Immature natural killer cell (primary cell): ENCODE results near the gene NME5. TPM values are rescaled to one million over a fixed set of nuclear protein-coding genes. Genes with fewer than 3 reads are reported as not detected.
"Not testable (repeated sequence)": the region's sequence is repeated elsewhere in the genome, so short reads cannot be mapped to it uniquely, and the experiment has no call there.

Source experiments
- DNase-seq, 3 donors: peaks; one replicate each; pipeline ENCODE4 v3.0.0; 2022; ENCODE audit warnings: mixed read lengths in 1 of 3
- H3K27ac Mint-ChIP-seq, 6 donors: one replicate each; pipeline ENCODE4 v1.8.0; 2020; ENCODE audit warnings: mixed read lengths in 6 of 6, mild to moderate bottlenecking in 5 of 6, inconsistent platforms in 4 of 6, moderate library complexity in 3 of 6
- H3K27me3 Mint-ChIP-seq, 3 donors: one replicate each; pipeline ENCODE4 v1.8.0; 2020 to 2021; ENCODE audit warnings: low read depth in 3 of 3, mild to moderate bottlenecking in 3 of 3, mixed read lengths in 3 of 3, moderate library complexity in 3 of 3, inconsistent platforms in 1 of 3
- H3K36me3 Mint-ChIP-seq, 3 donors: one replicate each; pipeline ENCODE4 v1.8.0; 2020; ENCODE audit warnings: mixed read lengths in 3 of 3, inconsistent platforms in 2 of 3, mild to moderate bottlenecking in 2 of 3
- H3K4me1 Mint-ChIP-seq, 2 donors: one replicate each; pipeline ENCODE4 v1.8.0; 2020; ENCODE audit warnings: inconsistent platforms in 2 of 2, mild to moderate bottlenecking in 2 of 2, mixed read lengths in 2 of 2, moderate library complexity in 1 of 2
- H3K4me3 Mint-ChIP-seq, 5 donors: one replicate each; pipeline ENCODE4 v1.8.0; 2020; ENCODE audit warnings: mild to moderate bottlenecking in 5 of 5, mixed read lengths in 5 of 5, inconsistent platforms in 3 of 5, moderate library complexity in 3 of 5
- H3K9me3 Mint-ChIP-seq, 6 donors: one replicate each; pipeline ENCODE4 v1.8.0; 2020; ENCODE audit warnings: mild to moderate bottlenecking in 6 of 6, mixed read lengths in 6 of 6, inconsistent platforms in 4 of 6, moderate library complexity in 3 of 6
- polyA plus RNA-seq, 3 donors: library from polyadenylated mRNA; unstranded; fragments of 300-500 nt; fragmentation: Illumina TruSeq; gene quantifications; one replicate each; pipeline ENCODE4 v1.2.3, GENCODE V29; 2021

Gene NME5
- polyA plus RNA-seq, 3 donors from 2014 or later = not detected

DNA sequence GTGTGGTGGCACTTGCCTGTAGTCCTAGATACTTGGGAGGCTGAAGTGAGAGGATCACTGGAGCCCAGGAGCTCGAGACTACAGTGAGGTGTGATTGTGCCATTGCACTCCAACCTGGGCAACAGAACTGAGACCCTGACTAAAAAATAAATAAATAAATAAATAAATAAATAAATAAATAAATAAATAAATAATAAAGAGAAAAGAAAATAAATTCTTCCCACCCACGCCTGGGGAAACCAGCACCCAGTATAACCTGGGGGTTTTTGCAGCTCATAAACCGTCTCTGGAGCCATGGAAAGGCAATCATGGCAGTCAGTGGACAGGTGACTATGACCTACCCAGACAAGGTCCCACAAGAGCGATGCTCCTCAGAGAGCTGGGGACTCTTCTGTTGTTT lies 47.5 kb downstream of the NME5 start:
- Mint-ChIP-seq H3K27me3 (peaks cover 2 to 4% (median 3%) of the 10 kb centered on the region in 3 donors), H3K4me1 (no peaks in the 10 kb centered on the region), H3K9me3 (no peaks in the 10 kb centered on the region), H3K4me3 (no peak overlapping the region), H3K27ac (no peak overlapping the region), H3K36me3 (no peaks in the 10 kb centered on the region)
- no peak for DNase-seq

- Mint-ChIP-seq H3K27me3 (peaks cover 0 to 4% (median 0%) of the 10 kb centered on the region in 3 donors), H3K4me1 (no peaks in the 10 kb centered on the region), H3K4me3 (no peak within 1 kb of the TSS), H3K36me3 (no peaks in the 10 kb centered on the region), H3K9me3 (no peaks in the 10 kb centered on the region), H3K27ac (no peak within 1 kb of the TSS)
- DNase-seq = no peak
These were observed 55.5 kb downstream of the NME5 start, which contains the start of gene WNT8A for GRCh38 chr5:138083702-138084101. TSS of gene WNT8A (plus strand) at chr5:138084033. CDS start at chr5:138084128, 95 bp downstream.

DNA sequence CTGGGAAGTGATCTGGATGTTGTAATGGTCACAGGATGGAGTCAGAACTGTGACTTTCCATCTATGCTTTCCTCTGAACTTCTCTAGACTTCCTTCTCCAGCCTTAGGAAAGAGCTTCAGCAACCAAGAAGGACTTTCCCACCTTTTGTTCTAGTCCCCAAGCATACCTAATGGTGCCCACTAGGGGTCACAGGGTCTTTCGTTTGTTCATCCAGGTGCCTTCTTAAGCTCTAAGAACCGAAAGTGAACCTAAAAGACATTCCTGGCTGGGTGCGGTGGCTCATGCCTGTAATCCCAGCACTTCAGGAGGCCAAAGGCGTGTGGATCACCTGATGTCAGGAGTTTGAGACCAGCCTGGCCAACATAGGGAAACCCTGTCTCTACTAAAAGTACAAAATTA lies 57.2 kb downstream of the NME5 start:
- Mint-ChIP-seq H3K36me3 (no peaks in the 10 kb centered on the region), H3K27me3 (peaks cover 0 to 4% (median 0%) of the 10 kb centered on the region in 3 donors), H3K9me3 (no peaks in the 10 kb centered on the region), H3K4me1 (no peaks in the 10 kb centered on the region), H3K27ac (no peak overlapping the region), H3K4me3 (no peak overlapping the region)
- no peak for DNase-seq

GRCh38 chr5:138078006-138078643 lies 61.1 kb downstream of the NME5 start:
- DNase-seq = no peak
- Mint-ChIP-seq H3K27me3 (peaks cover 0 to 2% (median 2%) of the 10 kb centered on the region in 3 donors), H3K4me3 (no peak overlapping the region), H3K27ac (no peak overlapping the region), H3K36me3 (no peaks in the 10 kb centered on the region), H3K9me3 (no peaks in the 10 kb centered on the region), H3K4me1 (no peaks in the 10 kb centered on the region)

GRCh38 chr5:138077064-138077696 lies 62.0 kb downstream of the NME5 start:
- Mint-ChIP-seq H3K4me1 (no peaks in the 10 kb centered on the region), H3K36me3 (no peaks in the 10 kb centered on the region), H3K4me3 (no peak overlapping the region), H3K27me3 (peaks cover 0 to 2% (median 2%) of the 10 kb centered on the region in 3 donors), H3K9me3 (no peaks in the 10 kb centered on the region), H3K27ac (no peak overlapping the region)
- peak; percentile 6 to 22 (median 9) for DNase-seq

DNA sequence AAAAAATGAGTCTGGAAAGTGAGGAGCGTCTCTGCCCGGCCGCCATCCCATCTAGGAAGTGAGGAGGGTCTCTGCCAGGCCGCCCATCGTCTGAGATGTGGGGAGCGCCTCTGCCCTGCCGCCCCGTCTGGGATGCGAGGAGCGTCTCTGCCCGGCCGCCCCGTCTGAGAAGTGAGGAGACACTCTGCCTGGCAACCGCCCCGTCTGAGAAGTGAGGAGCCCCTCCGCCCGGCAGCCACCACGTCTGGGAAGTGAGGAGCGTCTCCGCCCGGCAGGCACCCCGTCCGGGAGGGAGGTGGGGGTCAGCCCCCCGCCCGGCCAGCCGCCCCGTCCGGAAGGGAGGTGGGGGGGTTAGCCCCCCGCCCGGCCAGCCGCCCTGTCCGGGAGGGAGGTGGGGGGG lies 69.2 kb downstream of the NME5 start:
- not testable (repeated sequence) for H3K4me3 Mint-ChIP-seq, H3K9me3 Mint-ChIP-seq, H3K4me1 Mint-ChIP-seq, H3K36me3 Mint-ChIP-seq, H3K27me3 Mint-ChIP-seq, DNase-seq, H3K27ac Mint-ChIP-seq

DNA sequence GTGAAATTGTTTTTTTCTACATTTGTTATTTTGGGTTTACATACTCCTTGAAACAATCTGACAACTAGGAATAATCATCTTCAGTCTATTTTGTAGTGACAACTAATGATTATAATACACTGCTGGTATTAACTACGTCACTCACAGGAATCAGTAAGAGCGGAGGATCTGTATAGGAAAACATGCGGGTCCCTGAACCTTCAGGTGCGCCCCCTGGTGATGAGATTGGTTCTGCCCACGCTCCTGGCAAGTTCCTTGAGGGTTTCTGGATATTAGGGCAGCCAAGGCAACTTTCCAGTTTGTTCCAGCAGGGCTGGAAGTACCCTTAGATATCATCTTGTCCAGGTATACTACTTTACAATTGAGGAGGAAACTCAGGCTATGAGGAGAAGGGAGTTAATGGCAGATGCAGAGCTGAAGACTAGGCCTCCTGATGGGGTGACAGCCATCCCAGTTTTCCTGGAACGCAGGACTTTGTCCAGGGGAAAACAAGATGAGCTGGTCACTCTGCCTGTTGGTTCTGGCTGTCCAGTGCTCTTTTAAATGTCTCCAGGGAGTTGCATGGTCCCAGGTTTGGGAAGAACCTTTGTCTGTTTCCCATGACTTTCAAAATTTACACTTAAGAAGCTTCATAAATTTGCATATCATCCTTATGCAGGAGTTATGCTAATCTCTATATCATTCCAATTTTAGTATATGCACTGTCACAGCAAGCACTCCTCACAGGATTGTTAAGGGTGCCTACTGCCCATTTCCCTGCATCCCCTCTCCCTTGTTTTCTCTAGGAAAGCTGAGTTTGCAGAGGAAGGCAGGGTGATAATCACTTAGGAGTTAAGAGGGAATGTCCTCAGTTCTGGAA lies 70.3 kb downstream of the NME5 start:
- peak; percentile 38 to 50 (median 43) for DNase-seq
- Mint-ChIP-seq H3K4me3 (no peak overlapping the region), H3K36me3 (no peaks in the 10 kb centered on the region), H3K27ac (no peak overlapping the region), H3K4me1 (peaks cover 0 to 1% of the 10 kb centered on the region in 2 donors), H3K27me3 (peaks cover 0 to 2% (median 2%) of the 10 kb centered on the region in 3 donors), H3K9me3 (no peaks in the 10 kb centered on the region)

- Mint-ChIP-seq H3K4me1 (peaks cover 0 to 1% of the 10 kb centered on the region in 2 donors), H3K9me3 (no peaks in the 10 kb centered on the region), H3K27ac (no peak overlapping the region), H3K27me3 (peaks cover 0 to 2% (median 2%) of the 10 kb centered on the region in 3 donors), H3K4me3 (no peak overlapping the region), H3K36me3 (no peaks in the 10 kb centered on the region)
- no peak for DNase-seq
These were observed 71.3 kb downstream of the NME5 start for GRCh38 chr5:138067945-138068344.

Other genes with a start within 250 kb of the NME5 start
- gene PKD2L2, start 250.0 kb downstream of the NME5 start, polyA plus RNA-seq = under 1 TPM in 2 of 3 donors, not detected in 1; 0.23 to 0.30 TPM
- 10 to 100 TPM in 2 of 3 donors, 1 to 10 TPM in 1; 8.8 to 38.1 (median 24.0) TPM for gene FAM13B, start 106.3 kb downstream of the NME5 start, polyA plus RNA-seq
- gene WNT8A, start 55.4 kb downstream of the NME5 start, polyA plus RNA-seq = not detected
- 10 to 100 TPM; 10.6 to 32.0 (median 16.8) TPM for gene BRD8, start 39.2 kb upstream of the NME5 start, polyA plus RNA-seq
- gene KIF20A, start 39.7 kb upstream of the NME5 start, polyA plus RNA-seq = under 1 TPM in 2 of 3 donors, not detected in 1; 0.34 to 0.43 TPM
- 10 to 100 TPM; 15.3 to 28.2 (median 23.6) TPM for gene CDC23, start 73.9 kb upstream of the NME5 start, polyA plus RNA-seq
- not detected for gene GFRA3, start 135.2 kb upstream of the NME5 start, polyA plus RNA-seq
- 1 to 10 TPM in 1 of 3 donors, under 1 TPM in 2; 0.19 to 2.3 (median 0.57) TPM for gene CDC25C, start 192.4 kb upstream of the NME5 start, polyA plus RNA-seq
- gene FAM53C, start 198.8 kb upstream of the NME5 start, polyA plus RNA-seq = 10 to 100 TPM; 16.2 to 32.1 (median 25.2) TPM
- 10 to 100 TPM in 1 of 3 donors, 1 to 10 TPM in 2; 4.0 to 14.5 (median 7.2) TPM for gene KDM3B, start 213.3 kb upstream of the NME5 start, polyA plus RNA-seq